GM13976 (cell line): ENCODE results near the gene NRXN2.

Experiments used
- DNase-seq: peaks from one replicate; pipeline ENCODE4 v3.0.0; 2012; ENCODE audit warnings: low spot score
- CTCF ChIP-seq: IDR thresholded peaks from 2 replicates; pipeline ENCODE4 v1.5.1; 2012; ENCODE audit warnings: borderline replicate concordance, mild to moderate bottlenecking; ENCODE audit not compliant: insufficient read depth; ENCODE audit errors: extremely low read depth, missing control alignments, control extremely low read depth
- in situ Hi-C: fragments of 300-500 bp; cut with MboI; formaldehyde crosslinking; loops from one replicate; pipeline ENCODE4 v1.12.0; 2022; ENCODE audit warnings: low sequenced_read_pairs, mixed read lengths, inconsistent platforms; ENCODE audit not compliant: unreplicated experiment

Gene NRXN2

GRCh38 chr11:64631675-64632074 lies 91.3 kb downstream of the NRXN2 start:
- no peak for TF ChIP-seq CTCF
- in situ Hi-C loops = no loop called here
- DNase-seq = no peak

GRCh38 chr11:64629796-64630562 lies 93.0 kb downstream of the NRXN2 start:
- no peak for DNase-seq
- TF ChIP-seq CTCF = no peak
- in situ Hi-C loops = loop anchor here (10.0 kb wide), 1 partner anchor 65 kb away; no protein-coding TSS in a partner anchor

- no peak for TF ChIP-seq CTCF
- in situ Hi-C loops = loop anchor here (10.0 kb wide), 1 partner anchor 64 kb away; no protein-coding TSS in a partner anchor
- no peak for DNase-seq
Measured at GRCh38 chr11:64629103-64629502, 93.9 kb downstream of the NRXN2 start.

- DNase-seq = no peak
- TF ChIP-seq CTCF = no peak
- in situ Hi-C loops = loop anchor here (10.0 kb wide), 1 partner anchor 64 kb away; no protein-coding TSS in a partner anchor
Measured at GRCh38 chr11:64628596-64628995, 94.4 kb downstream of the NRXN2 start.

- DNase-seq = no peak
- TF ChIP-seq CTCF = no peak
- in situ Hi-C loops = loop anchor here (10.0 kb wide), 1 partner anchor 63 kb away; no protein-coding TSS in a partner anchor
Measured at GRCh38 chr11:64627371-64627770, 95.6 kb downstream of the NRXN2 start.

- in situ Hi-C loops = loop anchor here (10.0 kb wide), 1 partner anchor 62 kb away; no protein-coding TSS in a partner anchor
- DNase-seq = no peak
- TF ChIP-seq CTCF = no peak
Measured at GRCh38 chr11:64626637-64627036, 96.4 kb downstream of the NRXN2 start.
